Neuron (in vitro differentiated cells): ENCODE results near the gene MPPE1.
"Not testable (repeated sequence)": the region's sequence is repeated elsewhere in the genome, so short reads cannot be mapped to it uniquely, and the experiment has no call there.

Experiments used
- H2AFZ ChIP-seq: one replicate; pipeline ENCODE4 v1.6.1; 2013; ENCODE audit warnings: low read depth, mild to moderate bottlenecking, inconsistent platforms, low read length, moderate library complexity
- H3K27me3 ChIP-seq: one replicate; pipeline ENCODE4 v1.6.1; 2013; ENCODE audit warnings: low read length; ENCODE audit not compliant: insufficient read depth
- H3K36me3 ChIP-seq: one replicate; pipeline ENCODE4 v1.6.1; 2013; ENCODE audit warnings: low read length; ENCODE audit not compliant: insufficient read depth
- H3K4me1 ChIP-seq: one replicate; pipeline ENCODE4 v1.6.1; 2013; ENCODE audit warnings: low read length; ENCODE audit not compliant: insufficient read depth
- H3K4me3 ChIP-seq: 2 replicates; pipeline ENCODE4 v1.5.1; 2013; ENCODE audit warnings: mild to moderate bottlenecking, low read length, moderate library complexity
- H3K9me3 ChIP-seq: one replicate; pipeline ENCODE4 v1.6.1; 2013; ENCODE audit warnings: low read length

Gene MPPE1

DNA sequence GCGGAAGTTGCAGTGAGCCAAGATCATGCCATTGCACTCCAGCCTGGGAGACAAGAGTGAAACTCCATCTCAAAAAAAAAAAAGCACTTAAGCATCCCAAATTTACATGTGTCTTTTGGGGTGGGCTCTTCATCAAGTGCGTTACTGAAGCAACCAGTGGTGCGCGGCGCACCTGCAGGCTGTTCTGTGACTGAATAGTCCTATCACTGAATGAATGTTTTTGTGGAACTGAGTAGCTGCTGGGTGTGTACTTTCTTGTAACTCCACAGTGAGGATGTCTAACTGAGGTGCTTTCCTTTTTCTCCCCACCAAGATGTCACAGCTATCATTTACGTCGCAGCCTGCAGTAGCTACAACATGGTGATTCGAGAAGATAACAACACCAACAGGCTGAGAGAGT is 39.9 kb downstream of the MPPE1 start:
- Histone ChIP-seq H3K36me3 (no peaks in the 10 kb centered on the region), H3K27me3 (no peaks in the 10 kb centered on the region), H3K4me3 (no peak overlapping the region), H2AFZ (no peak overlapping the region), H3K9me3 (no peaks in the 10 kb centered on the region), H3K4me1 (no peaks in the 10 kb centered on the region)

DNA sequence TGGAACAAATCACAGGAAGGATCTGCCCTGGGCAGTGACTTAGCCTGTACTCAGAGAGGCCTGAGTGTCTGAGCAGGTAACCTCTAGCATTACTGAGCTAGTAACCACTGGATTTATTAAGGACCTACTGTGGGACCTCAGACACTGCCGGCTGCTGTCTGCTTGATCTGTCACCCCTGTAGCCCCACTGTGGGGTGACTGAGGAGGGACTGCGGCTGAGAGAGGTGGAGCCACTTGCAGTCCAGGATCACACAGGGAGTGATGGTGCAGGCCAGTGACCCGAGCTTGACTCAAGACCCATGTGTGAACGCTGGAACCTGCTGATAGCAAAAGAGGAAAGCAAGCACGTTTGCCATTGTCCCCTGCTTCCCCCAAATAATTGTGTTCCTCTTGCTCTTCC is 41.4 kb downstream of the MPPE1 start:
- Histone ChIP-seq H3K27me3 (no peaks in the 10 kb centered on the region), H3K4me3 (no peak overlapping the region), H3K4me1 (no peaks in the 10 kb centered on the region), H2AFZ (no peak overlapping the region), H3K9me3 (no peaks in the 10 kb centered on the region), H3K36me3 (no peaks in the 10 kb centered on the region)

DNA sequence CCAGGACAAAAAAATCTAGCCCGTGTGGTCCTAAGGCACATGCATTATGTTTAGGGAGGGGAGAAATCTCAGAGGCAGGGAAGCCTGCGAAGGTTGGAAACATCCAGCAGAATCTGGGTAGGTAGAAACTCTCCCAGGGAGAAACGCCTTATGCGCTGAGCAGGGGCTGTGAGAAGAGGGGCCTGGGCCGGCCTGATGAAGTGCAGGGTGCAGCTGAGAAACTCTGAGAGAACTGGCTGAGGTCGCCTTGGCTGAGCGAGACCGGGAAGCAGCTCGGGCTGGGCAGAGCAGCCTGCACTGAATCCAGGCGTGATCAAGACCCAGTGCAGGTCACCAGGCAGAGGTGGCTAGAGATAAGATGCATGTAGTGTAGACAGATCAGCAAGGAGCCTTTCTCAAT is 41.8 kb downstream of the MPPE1 start:
- Histone ChIP-seq H3K36me3 (no peaks in the 10 kb centered on the region), H3K27me3 (no peaks in the 10 kb centered on the region), H3K4me3 (no peak overlapping the region), H2AFZ (no peak overlapping the region), H3K9me3 (no peaks in the 10 kb centered on the region), H3K4me1 (no peaks in the 10 kb centered on the region)

DNA sequence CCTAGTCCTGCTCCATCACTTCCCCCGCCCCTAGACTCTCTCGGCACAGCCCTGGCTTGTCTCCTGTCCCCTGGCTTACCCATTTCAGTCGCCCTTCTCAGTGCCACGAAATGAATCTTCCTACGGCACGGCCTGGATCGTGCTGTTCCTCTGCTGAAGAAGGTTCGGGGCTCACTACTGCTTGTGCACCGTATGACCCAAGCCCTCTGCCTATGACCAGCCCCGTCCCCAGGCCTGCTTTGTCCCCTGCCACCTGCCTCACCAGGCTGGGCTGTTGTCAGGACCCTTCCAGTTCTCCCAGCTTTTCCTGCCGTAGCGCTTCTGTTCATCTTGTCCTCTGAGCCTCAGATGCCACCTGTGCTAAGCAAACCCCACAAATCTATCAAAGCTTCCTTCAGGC is 43.0 kb downstream of the MPPE1 start:
- H3K4me1 ChIP-seq, result no peaks in the 10 kb centered on the region
- no peak overlapping the region for H3K4me3 ChIP-seq
- no peaks in the 10 kb centered on the region for H3K27me3 ChIP-seq
- no peak overlapping the region for H2AFZ ChIP-seq
- H3K9me3 ChIP-seq, result no peaks in the 10 kb centered on the region
- H3K36me3 ChIP-seq, result no peaks in the 10 kb centered on the region

DNA sequence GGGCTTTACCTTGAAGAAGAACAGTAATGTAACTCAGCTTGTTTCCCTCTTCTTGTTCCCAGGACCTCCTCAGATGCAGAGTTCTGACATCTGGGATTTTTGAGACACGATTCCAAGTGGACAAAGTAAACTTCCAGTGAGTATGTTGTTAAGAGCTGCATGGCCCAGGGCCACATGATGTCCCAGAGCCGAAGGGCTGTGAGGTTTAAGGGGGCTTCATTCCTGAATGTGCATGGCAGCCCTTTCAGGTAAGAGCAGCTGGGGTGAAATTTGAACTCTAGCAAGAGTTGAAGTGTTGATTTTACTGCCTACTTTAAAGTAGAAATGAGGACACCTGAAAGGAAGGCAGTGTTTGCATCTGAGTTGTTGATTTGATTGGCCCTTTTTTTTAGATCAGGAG is 43.6 kb downstream of the MPPE1 start:
- Histone ChIP-seq H2AFZ (no peak overlapping the region), H3K4me1 (no peaks in the 10 kb centered on the region), H3K9me3 (no peaks in the 10 kb centered on the region), H3K27me3 (no peaks in the 10 kb centered on the region), H3K36me3 (no peaks in the 10 kb centered on the region), H3K4me3 (no peak overlapping the region)

DNA sequence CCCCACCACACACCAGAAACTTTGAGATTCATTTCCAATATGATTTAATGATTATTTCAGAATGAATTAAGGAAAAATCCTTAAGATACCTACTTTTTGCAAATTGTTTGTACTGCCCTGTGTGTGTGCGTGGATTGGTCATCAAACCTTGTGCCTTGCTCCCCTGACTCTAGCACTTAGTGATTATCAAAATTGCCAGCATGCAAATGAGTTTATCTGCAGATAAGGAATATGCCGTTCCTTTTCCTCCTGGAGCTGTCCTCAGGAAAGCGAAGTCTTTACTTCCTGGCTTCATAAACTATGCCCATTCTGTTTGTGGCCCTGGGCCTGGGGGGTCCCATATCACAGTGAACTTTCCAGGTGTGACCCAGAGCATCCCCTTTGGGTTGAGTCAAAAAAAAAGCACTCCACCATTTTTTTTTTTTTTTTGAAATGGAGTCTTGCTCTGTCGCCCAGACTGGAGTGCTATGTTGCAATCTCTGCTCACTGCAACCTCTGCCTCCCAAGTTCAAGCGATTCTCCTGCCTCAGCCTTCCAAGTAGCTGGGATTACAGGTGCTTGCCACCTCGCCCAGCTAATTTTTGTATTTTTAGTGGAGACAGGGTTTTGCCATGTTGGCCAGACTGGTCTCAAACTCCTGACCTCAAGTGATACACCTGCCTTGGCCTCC is 45.5 kb downstream of the MPPE1 start:
- Histone ChIP-seq H3K9me3 (no peaks in the 10 kb centered on the region), H3K36me3 (no peaks in the 10 kb centered on the region), H3K4me1 (peaks cover under 1% of the 10 kb centered on the region), H3K4me3 (no peak overlapping the region), H2AFZ (no peak overlapping the region), H3K27me3 (no peaks in the 10 kb centered on the region)

DNA sequence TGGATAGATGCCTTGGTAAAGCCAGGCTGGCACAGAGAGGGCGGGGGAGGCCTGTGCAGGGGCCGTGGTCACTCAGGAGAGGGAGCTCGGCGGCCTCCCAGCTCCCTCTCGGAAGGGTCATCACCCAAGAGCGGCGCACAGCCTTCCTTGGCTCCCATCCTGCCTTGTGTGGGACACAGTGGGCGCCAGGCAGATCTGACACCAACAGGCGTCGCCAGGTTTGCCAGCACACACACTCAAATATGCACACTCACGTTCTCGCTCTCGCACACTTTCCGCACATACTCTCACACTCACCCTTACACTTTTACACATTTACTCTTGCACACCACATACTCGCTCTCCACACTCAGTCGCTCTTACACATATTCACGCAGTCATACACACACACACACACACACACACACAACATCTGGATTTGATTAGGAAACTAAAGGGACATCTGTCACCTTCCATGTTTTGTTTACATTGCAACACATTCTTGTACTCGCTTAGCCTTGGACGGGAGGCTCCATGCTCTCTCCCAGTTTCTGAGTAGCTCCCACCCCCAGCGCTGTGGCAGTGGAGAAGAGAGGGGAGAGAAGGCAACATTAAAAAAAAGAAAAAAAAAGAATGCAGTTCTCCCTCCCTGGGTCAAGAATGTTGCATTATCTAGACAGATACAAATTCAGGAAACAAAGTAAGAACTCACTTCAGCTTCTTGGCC is 46.4 kb downstream of the MPPE1 start:
- Histone ChIP-seq H3K4me1 (peaks cover 8% of the 10 kb centered on the region), H3K36me3 (no peaks in the 10 kb centered on the region)

DNA sequence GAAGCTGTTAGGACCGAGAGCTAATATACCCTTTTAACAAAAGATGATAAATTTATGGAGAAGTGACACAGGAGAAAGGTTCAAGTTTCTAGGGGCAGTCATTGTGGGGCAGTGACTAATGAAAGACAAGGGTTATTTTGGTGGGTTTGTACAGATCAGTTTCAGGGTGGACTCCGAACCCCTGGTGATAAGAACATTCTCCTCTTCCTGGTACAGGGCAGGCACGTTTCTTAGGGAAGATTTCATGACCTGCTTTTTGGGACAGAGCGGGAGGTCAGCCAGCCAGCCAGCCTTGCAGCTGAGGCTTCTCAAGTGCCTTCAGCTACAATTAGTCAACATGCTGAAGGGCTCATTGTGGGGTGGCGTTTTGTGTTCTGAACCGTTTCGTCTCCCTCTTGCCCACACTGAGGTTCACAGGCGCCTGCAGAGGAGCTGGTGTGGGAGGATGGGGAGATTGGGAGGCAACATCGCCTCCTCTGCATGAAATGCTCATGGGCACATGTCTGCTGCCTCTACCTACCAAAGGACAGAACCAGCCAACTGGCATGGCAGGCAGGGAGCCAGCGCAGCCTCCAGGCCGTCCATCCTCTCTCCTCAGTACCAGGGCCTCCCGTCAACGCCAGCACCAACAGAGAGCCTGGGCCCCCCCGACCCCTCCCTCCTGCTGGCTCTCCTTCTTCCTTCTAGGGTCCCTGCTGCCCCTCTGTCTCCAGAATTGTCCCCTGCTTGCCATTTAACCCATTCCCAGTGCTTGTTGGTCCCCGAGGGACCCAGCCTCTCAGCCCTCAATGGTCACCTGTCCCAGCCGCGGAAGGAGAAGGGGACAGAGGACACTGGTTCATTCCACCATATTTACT is 47.3 kb downstream of the MPPE1 start:
- Histone ChIP-seq H3K4me3 (no peak overlapping the region), H3K36me3 (no peaks in the 10 kb centered on the region), H3K9me3 (no peaks in the 10 kb centered on the region), H3K27me3 (no peaks in the 10 kb centered on the region), H2AFZ (no peak overlapping the region), H3K4me1 (peaks cover 8% of the 10 kb centered on the region)

More for the DNA sequence above, 46.4 kb downstream of the MPPE1 start:
- Histone ChIP-seq H3K4me3 (no peak overlapping the region), H2AFZ (no peak overlapping the region), H3K9me3 (no peaks in the 10 kb centered on the region), H3K27me3 (no peaks in the 10 kb centered on the region)

DNA sequence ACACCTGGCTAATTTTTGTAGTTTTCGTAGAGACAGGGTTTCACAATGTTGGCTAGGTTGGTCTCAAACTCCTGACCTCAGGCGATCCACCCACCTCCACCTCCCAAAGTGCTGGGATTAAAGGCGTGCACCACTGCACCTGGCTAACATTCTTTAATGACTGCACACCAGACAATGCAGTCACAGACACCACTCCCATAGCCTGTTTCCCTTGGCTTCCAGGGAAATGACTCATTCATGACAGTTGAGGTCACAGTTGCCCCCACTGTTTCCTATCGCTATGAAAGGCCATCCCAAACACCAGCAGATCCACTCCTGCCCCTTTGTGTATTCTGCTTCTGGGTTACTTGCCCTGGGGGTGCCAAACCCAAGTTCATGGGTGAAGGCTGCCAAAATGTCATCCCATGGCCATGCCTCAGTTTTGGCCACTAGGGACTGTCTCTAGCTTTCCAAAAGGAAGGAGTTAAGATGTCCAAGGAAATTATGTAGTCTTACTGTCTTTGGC is 48.2 kb downstream of the MPPE1 start:
- no peaks in the 10 kb centered on the region for H3K36me3 ChIP-seq
- no peak overlapping the region for H2AFZ ChIP-seq
- no peaks in the 10 kb centered on the region for H3K27me3 ChIP-seq
- peaks cover 8% of the 10 kb centered on the region for H3K4me1 ChIP-seq
- no peak overlapping the region for H3K4me3 ChIP-seq
- H3K9me3 ChIP-seq, result no peaks in the 10 kb centered on the region

DNA sequence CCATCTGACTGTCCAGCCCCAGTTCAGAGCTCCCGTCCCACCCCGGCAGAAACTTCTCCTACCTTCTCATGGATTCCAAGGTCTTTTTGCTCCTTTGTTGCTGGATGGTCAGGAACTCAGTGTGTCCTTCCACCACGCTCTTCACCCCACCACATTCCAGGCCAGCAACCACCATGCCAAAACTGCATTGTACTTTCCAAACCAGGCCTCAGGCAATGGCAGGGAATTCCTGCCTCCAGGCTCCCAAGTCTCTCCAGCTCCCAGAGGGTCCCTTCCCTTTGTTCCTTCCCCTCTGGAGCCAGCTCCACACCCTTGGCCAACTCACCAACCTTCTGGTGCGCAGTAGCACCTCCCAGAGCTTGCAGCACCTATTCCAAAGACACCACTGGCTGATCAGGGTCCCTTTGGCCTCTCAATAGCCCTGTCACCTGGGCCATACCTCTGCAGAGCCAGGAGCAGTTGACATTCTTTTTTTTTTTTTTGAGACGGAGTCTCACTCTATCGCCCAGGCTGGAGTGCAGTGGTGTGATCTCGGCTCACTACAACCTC is 48.8 kb downstream of the MPPE1 start:
- Histone ChIP-seq H3K27me3 (no peaks in the 10 kb centered on the region), H3K4me1 (peaks cover 8% of the 10 kb centered on the region), H3K36me3 (no peaks in the 10 kb centered on the region), H2AFZ (no peak overlapping the region), H3K4me3 (no peak overlapping the region), H3K9me3 (no peaks in the 10 kb centered on the region)

DNA sequence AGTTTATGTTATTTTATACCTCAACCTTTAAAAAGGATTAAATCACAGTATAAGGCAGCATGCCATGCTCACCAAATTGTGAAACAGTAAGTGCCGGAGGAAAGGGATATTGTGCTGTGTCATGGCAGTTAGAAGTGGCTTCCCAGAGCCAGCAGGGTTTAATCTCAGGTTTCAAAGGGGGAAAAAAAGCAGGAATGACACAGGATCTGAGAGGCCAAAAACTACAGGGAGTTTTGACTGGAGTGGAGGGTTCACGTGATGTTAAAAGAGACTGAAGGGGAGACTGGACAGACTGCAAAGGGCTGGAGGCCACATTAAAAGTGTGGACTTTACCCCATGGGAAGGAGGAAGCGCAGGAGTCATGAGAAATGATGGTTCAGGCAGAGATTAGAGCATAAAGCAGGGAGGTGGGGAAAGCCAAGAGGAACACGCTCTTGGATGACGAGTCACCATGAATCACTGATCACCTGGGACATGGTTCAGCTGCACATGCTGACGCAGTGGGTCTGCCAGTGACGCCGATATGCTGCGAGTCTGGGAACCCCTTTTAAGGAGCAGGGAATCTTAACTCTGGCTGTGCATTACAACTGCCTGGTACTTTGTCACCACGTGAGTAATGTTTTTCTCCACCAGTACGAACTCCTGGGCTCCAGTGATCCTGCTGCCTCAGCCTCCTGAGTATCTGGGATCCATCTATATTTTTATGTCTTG is 50.8 kb downstream of the MPPE1 start:
- no peak overlapping the region for H2AFZ ChIP-seq
- no peaks in the 10 kb centered on the region for H3K9me3 ChIP-seq
- H3K36me3 ChIP-seq, result no peaks in the 10 kb centered on the region
- peaks cover 15% of the 10 kb centered on the region for H3K4me1 ChIP-seq
- H3K27me3 ChIP-seq, result no peaks in the 10 kb centered on the region
- H3K4me3 ChIP-seq, result no peak overlapping the region

DNA sequence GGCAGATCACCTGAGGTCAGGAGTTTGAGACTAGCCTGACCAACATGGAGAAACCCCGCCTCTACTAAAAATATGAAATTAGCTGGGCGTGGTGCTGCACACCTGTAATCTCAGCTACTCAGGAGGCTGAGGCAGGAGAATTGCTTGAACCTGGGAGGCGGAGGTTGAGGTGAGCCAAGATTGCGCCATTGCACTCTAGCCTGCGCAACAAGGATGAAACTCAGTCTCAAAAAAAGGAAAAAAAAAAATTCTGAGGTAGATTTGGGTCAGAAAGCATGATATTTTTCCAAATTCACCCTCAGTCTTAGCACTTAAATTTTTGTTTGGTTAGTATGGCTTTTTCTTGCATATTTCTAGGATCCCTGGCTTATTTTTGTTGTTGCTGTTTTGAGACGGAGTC is 53.6 kb downstream of the MPPE1 start:
- not testable (repeated sequence) for H3K9me3 ChIP-seq, H3K27me3 ChIP-seq, H3K36me3 ChIP-seq, H2AFZ ChIP-seq, H3K4me3 ChIP-seq
- peaks cover 27% of the 10 kb centered on the region for H3K4me1 ChIP-seq
